Measurements from ENCODE around the gene KCNN2.

Gene KCNN2

DNA sequence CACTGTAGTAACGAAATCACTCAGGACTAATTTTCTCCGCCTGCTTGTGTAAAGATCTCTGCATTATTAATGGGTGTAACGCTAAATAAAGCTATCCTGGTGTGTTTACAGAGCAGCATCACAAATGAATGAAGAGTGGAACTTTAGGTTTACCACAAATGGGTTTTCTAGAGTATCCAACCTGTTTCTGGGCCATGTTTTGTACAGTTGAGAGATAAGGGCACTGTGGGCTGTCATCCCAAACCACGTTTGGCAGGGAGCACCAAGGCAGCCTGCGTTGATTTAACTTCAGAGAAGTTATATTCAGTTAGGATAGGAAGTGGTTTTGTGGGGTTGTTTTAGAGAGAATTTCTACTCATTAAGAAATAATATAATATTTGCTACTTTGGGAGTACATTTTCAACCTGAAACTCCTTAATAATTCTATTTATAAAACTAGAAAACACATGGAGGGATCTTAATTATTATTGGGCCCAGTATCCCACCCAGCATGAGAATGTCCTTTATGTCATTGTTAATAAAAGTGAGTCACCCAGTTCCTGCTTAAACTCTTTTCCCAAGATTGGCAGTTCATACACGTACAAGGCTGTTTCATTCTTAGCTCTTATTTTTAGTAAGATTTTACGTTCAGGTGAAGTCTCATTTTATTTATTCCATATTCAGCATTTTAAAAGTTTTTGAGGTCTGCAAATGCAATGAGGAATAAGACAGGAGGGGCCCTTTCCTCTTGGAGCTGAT, 8.0 kb downstream of the KCNN2 start:
- TF ChIP-seq JUND (IDR thresholded peaks at IDR 0.05; ENCODE audit: low read depth) = no peak
- DNase-seq (ENCODE audit: low read depth in 1 of 2, low spot score in 1 of 2) = no peak
- in situ Hi-C loops (cut with HindIII; ENCODE audit: low pct_unique_long_range_greater_than_20kb, low sequenced_read_pairs) = no loop called here

DNA sequence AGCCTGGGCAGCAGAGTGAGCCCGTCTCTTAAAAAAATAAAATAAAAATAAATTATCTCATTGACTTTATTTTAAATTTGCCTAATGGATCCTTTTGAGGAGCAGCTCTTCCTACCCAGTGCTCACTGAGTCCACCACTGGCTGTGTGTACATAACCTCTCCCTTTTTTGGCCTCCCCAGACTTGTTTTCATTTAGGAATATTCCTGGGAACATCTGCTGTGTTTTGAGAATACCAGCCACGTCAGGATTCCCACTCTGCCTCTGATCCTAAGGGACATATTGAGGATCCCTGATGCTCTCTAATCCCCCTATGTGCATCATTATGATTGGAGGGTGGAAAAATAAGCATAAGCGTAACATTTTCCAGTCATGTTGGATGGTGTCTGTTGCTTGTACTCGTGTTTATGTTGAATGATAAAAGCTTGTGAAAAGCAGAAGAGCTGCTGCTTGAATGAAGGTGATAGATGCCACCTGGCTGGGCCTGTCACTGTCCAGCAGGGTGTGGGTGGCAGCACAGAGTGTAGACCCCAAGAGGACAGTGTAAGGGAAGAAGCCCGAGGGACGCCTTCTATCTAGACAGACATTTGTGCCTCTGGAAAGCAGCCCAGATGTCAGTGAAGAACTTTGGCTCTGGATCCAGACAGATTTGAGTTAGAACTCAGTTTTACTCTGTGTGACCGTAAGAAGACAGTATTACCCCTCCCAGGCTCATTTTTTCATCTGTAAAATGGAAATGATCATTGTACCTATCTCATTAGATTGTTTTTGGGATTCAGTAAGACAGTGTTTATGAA, 15.4 kb downstream of the KCNN2 start:
- no peak for TF ChIP-seq JUND (IDR thresholded peaks at IDR 0.05; ENCODE audit: low read depth)
- in situ Hi-C loops (cut with HindIII; ENCODE audit: low pct_unique_long_range_greater_than_20kb, low sequenced_read_pairs) = no loop called here

DNA sequence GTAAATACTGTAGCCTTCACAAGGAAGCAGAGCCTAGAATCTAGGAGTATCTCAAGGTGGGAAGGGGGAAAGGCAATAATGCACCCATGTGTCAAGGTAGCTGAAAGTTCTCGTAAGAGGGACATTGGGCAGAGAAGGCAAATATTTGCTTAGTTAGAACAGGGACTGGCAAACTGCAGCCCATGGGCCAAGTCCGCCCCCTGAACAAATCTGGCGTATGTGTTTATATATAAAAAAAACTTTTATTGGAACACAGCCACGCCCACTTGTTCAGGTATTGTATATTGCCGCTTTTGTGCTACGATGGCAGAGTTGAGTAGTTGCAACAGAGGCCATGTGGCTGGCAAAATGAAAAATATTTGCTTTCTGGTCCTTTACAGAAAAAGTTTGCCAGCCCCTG, 16.1 kb downstream of the KCNN2 start:
- no peak for DNase-seq (ENCODE audit: low read depth in 1 of 2, low spot score in 1 of 2)
- TF ChIP-seq JUND (IDR thresholded peaks at IDR 0.05; ENCODE audit: low read depth) = no peak
- in situ Hi-C loops (cut with HindIII; ENCODE audit: low pct_unique_long_range_greater_than_20kb, low sequenced_read_pairs) = no loop called here

More for the DNA sequence above, 15.4 kb downstream of the KCNN2 start:
- DNase-seq (ENCODE audit: low read depth in 1 of 2, low spot score in 1 of 2) = no peak

DNA sequence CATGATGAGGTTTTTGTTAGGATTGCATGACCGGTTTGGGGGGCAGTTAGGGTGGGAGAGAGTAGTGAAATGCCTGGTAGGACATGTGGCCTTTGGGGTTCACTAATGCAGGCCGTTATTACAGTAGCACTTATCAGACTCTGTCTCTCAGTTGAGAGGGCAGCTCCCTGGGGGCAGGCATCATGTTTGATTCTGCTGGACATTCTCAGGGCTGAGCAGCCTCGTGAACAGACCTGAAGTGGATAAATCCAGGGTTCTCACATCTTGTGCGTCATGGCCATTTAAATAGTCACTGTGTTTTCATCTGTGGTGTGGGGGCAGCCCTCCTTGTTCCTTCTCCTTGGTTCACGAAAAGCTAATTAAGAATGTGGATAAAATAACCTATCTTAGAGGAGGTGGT, 18.9 kb downstream of the KCNN2 start:
- no peak for TF ChIP-seq JUND (IDR thresholded peaks at IDR 0.05; ENCODE audit: low read depth)
- no peak for DNase-seq (ENCODE audit: low read depth in 1 of 2, low spot score in 1 of 2)
- in situ Hi-C loops (cut with HindIII; ENCODE audit: low pct_unique_long_range_greater_than_20kb, low sequenced_read_pairs) = no loop called here

DNA sequence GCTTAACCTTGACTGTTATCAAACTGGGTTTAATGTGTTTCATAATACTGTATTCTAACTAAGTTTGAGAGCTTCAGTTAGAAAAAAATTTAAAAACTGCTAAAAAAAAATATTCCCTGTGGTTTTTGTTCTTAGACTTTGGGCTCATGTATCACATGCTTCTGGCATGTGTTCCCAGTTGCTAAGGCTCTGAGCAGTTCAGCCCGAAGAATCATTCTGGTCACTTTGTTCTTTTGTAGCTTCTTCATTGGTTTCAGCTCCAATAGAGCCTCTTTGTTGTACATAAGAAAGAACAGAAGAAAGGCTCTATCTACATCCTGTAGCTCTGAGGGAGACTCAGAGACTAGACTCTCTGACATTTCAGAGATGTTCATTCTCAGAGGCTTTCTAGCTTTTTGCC, 25.6 kb downstream of the KCNN2 start:
- TF ChIP-seq JUND (IDR thresholded peaks at IDR 0.05; ENCODE audit: low read depth) = no peak
- no peak for DNase-seq (ENCODE audit: low read depth in 1 of 2, low spot score in 1 of 2)
- in situ Hi-C loops (cut with HindIII; ENCODE audit: low pct_unique_long_range_greater_than_20kb, low sequenced_read_pairs) = no loop called here

DNA sequence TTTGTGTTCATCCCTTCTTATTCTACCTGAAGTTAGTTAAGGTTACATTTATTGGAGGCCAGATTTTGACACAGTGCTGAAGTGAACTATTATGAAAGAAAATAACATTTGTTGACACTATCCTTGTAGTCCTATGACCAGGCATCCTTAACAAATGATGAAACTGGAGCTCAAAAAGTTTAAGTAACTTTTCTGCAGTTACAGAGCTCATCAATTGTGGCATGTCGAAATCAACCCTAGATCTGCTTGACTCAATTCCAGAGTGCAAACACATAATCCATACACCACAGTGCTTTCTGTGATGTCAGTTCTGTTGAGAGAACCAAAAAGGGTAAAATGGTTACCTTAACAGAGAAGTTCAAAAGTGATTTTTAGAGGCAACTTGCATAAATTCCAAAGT, 28.6 kb downstream of the KCNN2 start:
- in situ Hi-C loops (cut with HindIII; ENCODE audit: low pct_unique_long_range_greater_than_20kb, low sequenced_read_pairs) = no loop called here
- TF ChIP-seq JUND (IDR thresholded peaks at IDR 0.05; ENCODE audit: low read depth) = no peak
- no peak for DNase-seq (ENCODE audit: low read depth in 1 of 2, low spot score in 1 of 2)

DNA sequence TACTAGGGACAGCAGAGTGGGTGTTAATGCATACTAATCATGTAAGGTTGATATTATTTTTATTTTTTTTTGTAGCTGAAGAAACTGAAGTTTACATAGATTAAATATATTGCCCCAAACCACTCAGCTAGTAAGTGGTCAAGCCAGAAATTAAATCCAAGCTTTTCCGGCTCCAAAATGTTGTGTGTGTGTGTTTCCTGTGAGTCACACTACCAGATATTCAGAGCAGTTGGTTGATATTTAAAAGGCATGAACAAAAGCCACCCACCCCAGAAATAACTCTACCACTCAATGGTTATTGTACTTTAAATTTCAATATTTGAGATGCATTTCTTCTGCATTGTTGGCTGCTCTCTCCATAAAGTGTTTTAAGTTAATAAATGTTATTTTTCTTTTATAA, 29.5 kb downstream of the KCNN2 start:
- in situ Hi-C loops (cut with HindIII; ENCODE audit: low pct_unique_long_range_greater_than_20kb, low sequenced_read_pairs) = no loop called here
- no peak for DNase-seq (ENCODE audit: low read depth in 1 of 2, low spot score in 1 of 2)
- no peak for TF ChIP-seq JUND (IDR thresholded peaks at IDR 0.05; ENCODE audit: low read depth)

DNA sequence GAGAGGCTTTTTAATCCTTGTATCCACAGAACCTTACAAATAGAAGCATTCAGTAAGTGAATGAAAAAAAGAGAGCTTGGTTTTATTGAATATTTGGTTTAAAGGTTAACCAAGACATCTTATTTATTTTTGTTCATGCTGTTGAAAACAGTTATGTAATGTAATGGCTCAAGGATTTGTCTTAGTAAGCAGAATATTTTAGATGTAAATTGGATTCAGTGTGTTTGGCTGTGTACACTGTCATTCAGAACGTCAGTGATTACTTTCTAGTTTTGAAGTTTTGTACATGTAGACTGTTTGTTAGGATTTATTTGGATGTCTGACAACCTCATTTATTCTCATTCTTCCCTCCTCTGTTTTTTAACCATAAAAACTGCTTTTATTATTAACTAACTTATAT, 31.3 kb downstream of the KCNN2 start:
- no peak for TF ChIP-seq JUND (IDR thresholded peaks at IDR 0.05; ENCODE audit: low read depth)
- no peak for DNase-seq (ENCODE audit: low read depth in 1 of 2, low spot score in 1 of 2)
- in situ Hi-C loops (cut with HindIII; ENCODE audit: low pct_unique_long_range_greater_than_20kb, low sequenced_read_pairs) = no loop called here

DNA sequence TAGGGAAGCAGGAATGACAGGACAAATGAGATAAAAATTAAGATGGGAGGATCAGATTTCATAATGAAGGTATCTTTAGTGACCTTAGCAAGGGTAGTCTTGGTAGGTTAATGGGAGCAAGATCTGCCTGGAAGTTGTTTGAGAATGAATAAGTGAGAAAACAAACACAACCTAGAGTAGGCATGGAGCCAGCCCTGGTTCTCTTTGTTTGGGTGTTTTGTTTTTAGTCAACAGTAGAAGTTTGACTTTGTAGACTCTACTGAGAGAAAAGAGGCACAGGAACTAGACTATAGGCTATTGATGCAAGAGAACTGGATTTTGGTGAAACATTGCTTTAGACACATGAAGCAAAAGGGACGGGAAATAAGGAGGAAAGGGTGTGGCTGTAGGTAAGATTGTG, 40.3 kb downstream of the KCNN2 start:
- in situ Hi-C loops (cut with HindIII; ENCODE audit: low pct_unique_long_range_greater_than_20kb, low sequenced_read_pairs) = no loop called here
- no peak for DNase-seq (ENCODE audit: low read depth in 1 of 2, low spot score in 1 of 2)
- TF ChIP-seq JUND (IDR thresholded peaks at IDR 0.05; ENCODE audit: low read depth) = no peak

DNA sequence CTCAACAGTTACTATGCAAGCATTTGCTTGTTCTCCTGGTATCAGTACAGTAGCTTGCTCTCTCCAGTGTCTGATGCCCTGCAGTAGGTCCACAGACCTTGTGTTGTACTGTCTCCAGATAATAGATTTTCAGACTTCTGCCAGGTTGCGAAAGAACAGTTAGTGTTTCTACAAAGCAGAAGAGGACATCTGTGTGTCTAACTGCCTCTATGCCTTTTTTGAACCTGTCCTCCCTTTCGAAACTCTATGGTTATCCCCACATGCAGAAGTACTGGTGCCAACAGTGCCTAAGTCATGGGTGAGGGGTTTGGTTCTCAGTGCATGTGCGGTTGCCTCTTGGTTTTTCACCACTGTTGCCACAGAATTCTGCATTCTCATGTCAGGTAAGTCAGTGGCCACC, 45.9 kb downstream of the KCNN2 start:
- no peak for DNase-seq (ENCODE audit: low read depth in 1 of 2, low spot score in 1 of 2)
- no peak for TF ChIP-seq JUND (IDR thresholded peaks at IDR 0.05; ENCODE audit: low read depth)
- in situ Hi-C loops (cut with HindIII; ENCODE audit: low pct_unique_long_range_greater_than_20kb, low sequenced_read_pairs) = no loop called here

DNA sequence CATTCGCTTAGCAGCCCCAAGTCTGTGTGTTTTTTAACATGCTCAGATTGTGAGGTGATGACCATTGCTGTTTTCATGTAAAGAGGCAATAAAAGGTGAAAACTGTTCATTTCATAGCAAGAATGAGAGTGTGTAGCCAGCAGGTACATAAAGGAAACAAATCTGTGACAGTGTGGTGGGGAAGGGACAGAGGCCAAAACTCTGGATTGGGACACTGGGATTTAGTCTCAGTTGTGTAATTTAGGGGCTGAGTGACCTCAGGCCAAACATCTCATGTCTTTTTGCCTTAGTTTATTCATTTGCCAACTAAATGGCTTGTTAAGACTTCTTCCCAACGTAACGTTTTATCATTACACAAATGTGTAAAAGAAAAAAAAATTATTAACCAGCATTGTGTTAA, 47.0 kb downstream of the KCNN2 start:
- no peak for TF ChIP-seq JUND (IDR thresholded peaks at IDR 0.05; ENCODE audit: low read depth)
- in situ Hi-C loops (cut with HindIII; ENCODE audit: low pct_unique_long_range_greater_than_20kb, low sequenced_read_pairs) = no loop called here
- no peak for DNase-seq (ENCODE audit: low read depth in 1 of 2, low spot score in 1 of 2)

DNA sequence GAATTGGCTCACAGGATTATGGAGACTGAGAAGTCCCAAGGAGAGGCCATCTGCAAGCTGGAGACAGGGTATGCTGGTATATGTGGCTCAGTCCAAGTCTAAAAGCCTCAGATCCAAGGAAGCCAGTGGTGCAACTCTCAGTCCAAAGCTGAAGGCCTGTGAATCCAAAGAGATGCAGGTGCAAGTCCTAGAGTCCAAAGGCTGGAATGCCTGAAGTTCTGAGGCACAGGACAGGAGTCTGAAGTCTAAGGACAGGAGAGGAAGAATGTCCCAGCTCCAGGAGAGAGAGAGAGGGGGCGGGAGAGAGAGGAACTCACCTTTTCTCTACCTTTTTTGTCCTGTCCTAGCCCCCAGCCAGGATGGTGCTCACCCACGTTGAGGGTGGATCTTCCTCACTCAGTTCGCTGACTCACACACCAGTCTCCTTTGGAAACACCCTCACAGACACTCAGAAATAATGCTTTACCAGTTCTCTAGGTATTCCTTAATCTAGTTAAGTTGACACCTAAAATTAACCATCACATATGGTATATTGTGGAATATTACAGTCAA, 49.6 kb downstream of the KCNN2 start:
- DNase-seq (ENCODE audit: low read depth in 1 of 2, low spot score in 1 of 2) = no peak
- TF ChIP-seq JUND (IDR thresholded peaks at IDR 0.05; ENCODE audit: low read depth) = no peak
- in situ Hi-C loops (cut with HindIII; ENCODE audit: low pct_unique_long_range_greater_than_20kb, low sequenced_read_pairs) = no loop called here

DNA sequence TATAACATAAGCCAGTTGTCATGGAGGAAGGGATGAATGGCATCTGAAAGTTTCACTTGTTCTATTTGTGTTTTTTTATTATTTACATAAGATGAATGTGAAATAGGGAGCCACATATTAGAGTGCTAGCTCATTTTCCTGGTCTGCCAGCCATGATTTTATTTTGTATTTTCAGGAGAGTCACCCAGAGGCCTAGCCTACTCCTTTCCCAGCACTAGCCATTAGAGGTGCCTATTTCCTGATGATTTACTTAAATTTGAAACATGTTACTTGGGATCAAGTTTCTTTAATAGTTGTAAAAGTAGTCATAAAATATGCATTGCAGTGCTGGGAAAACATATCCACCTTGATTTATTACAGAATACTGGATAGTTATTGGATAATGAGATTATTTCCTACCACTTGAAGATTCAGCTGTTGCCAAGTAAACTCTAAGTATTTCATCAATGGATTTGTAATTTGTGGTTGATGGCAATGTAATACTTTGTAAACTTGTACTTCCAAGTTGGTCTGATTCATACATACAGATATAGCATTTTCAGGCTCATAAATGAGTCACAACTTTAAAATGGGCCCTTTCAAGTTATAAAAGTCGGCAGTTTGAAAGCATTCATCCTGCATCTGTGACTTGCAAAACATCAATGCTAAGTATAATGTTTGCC, 50.8 kb downstream of the KCNN2 start:
- no peak for TF ChIP-seq JUND (IDR thresholded peaks at IDR 0.05; ENCODE audit: low read depth)
- in situ Hi-C loops (cut with HindIII; ENCODE audit: low pct_unique_long_range_greater_than_20kb, low sequenced_read_pairs) = no loop called here
- no peak for DNase-seq (ENCODE audit: low read depth in 1 of 2, low spot score in 1 of 2)

Data from T47D (cell line).